DMS53 (cell line): ENCODE data around the gene IGFN1.
"Not testable (repeated sequence)": the region's sequence is repeated elsewhere in the genome, so short reads cannot be mapped to it uniquely, and the experiment has no call there.

Source experiments
- DNase-seq: peaks from one replicate; lab custom pipeline; 2025; lab: John Stamatoyannopoulos, UW

The IGFN1 gene

DNA sequence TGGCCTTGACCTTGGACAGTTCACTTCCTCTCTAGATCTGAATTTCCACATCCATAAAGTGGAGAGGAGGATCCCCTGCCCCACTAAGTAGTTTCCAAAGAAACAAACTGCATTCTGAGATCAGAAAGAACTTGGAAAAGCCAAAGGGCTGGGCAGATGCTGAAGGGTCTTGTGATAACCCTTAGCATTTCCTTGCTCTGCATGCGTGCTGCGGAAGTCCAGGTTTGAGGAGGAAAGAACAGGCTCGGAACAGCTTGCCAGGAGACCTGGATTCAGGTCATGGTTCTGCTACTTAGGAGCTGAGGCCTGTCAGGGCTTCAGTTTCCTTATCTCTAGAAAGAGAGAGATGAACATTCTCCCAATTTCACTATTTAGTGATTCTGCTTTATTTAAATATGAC is 27.2 kb downstream of the IGFN1 start:
- DNase-seq = no peak

DNA sequence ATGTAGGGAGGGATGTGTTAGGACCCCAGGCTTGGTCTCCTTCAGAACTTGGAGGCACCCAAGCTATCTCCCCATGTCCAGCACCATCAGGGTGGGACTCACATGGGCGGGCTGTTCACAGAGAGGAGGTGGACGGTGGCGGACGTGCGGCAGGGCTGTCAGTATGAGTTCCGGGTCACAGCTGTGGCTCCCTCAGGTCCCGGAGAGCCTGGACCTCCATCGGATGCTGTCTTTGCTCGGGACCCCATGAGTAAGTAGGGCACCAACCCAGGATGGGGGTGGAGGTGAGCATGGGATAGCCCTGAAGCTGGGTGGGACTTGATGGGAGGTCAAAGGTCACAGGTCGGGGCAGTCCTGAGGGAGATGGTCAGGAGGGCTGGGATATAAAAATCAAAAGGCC is 27.8 kb downstream of the IGFN1 start:
- no peak for DNase-seq

DNA sequence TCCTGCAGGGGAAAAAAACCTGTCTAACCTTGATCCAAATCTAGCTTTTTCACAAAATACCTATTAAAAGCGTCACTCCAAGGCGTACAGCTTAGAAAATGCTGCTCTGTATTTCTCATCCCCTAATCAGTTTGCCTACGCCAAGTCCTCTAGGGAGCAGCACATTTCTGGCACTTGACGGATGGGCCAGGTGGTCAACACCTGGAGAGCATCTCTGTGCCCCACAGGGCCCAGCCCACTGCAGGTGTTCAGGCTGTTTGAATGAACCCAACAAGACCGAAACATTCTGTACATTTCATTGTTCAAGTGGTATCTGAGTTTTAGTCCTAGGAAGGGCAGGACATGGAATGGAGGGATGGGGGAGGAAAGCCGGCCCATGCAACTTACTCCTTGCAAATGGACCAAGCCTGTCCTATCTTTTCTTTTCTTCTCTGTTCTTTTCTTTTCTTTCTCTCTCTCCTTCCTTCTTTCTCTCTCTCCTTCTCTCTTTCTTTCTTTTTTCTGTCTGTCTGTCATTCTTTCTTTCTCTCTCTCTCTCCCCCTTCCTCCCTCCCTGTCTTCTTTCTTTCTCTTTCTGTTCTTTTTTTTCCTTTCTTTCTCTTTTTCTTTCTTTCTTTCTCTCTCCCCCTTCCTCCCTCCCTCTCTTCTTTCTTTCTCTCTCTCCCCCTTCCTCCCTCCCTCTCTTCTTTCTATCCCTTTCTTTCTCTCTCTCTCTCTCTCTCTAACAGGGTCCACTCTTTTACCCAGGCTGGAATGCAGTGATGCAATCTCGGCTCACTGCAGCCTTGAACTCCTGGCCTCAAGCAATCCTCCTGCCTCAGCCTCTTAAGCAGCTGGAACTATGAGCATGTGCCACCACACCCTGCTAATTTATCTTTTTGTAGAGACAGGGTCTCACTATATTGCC is 29.1 kb downstream of the IGFN1 start:
- DNase-seq = peak; percentile 21

- no peak for DNase-seq
These were observed 29.7 kb downstream of the IGFN1 start for GRCh38 chr1:201220388-201220715.

- no peak for DNase-seq
These were observed 30.7 kb downstream of the IGFN1 start for GRCh38 chr1:201221201-201221846.

DNA sequence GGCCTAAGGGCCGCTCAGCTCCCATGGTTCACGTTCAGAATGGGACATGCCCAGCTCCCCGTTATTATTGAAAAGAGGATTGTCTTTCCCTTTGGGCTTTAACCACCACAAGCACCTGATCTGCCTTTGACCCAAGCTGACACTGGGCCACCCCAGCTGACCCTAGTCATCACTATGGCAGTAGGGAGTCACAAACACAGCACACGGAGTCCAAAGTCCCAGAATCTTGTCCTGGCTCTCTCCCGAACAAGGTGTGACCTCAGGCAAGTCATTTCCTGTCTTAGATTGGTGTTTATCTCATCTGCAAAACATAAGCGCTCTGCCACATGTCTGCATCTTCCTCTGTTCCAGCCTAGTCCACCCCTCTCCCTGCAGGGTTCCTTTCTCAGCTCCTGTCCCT is 31.5 kb downstream of the IGFN1 start:
- DNase-seq = no peak

GRCh38 chr1:201223852-201224665 is 33.4 kb downstream of the IGFN1 start:
- DNase-seq = no peak

DNA sequence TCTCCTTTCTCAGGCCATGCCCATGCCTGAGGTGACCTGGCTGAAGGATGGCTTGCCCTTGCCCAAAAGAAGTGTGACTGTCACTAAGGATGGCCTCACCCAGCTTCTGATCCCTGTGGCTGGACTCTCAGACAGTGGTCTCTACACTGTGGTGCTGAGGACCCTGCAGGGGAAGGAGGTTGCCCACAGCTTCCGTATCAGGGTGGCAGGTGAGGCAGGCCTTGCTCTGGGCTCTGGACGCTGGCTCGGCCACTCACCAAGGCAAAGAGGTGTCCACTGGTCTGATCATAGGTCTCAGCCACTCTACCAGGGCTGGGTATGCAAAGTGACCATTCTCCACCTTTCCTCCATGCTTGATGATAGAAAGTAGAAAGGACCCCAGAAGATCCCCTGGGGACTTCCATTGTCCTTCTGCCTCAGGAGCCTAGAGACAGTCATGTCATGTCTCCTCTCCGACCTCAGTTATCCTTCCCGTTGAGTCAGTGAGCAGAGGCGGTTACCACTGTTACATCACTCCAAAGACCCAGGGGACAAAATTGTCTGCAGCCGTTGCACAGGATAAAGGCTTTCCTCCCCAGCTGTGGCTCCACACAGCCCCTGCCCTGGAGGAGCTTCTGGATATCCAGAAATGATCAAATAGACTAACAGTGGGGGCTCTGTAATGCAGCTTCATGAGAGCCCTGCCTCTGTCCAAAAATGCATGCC is 34.2 kb downstream of the IGFN1 start:
- DNase-seq = no peak

DNA sequence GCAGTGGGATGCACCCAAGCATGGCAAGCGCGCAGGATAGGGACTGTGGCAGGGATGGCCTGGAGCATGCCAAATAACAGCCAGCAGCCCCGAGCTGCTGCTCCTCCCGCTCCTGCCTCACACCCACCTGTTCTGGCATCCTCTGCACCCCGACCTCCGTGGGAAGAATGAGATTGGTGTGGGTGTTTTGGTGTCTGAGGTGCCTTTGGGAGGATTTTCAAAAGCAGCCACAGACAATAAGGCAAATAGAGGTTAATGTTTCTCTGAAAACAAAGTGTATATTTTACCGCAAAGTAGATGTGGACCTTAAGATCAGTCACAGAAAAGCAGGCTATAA is 35.5 kb downstream of the IGFN1 start:
- no peak for DNase-seq

DNA sequence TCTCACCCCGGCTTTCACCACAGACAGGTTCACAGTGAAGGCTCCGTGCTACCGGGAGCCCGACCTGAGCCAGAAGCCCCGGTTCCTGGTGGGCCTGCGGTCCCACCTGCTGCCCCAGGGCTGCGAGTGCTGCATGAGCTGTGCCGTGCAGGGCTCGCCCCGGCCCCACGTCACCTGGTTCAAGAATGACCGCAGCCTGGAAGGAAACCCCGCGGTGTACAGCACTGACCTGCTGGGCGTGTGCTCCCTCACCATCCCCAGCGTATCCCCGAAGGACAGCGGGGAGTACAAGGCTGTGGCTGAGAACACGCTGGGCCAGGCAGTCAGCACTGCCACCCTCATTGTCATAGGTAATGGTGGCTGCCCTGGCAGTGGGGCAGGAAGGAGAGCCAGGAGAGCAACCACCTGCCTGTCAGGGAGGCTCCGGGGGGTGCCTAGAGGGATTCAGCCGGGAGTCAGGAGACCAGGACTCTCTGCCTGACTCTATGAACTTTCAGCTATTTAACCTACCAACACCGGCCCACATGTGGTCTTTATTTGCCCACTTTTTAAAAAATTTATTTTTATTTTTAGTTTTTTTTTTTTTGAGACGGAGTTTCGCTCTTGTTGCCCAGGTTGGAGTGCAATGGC is 36.4 kb downstream of the IGFN1 start:
- DNase-seq = no peak

DNA sequence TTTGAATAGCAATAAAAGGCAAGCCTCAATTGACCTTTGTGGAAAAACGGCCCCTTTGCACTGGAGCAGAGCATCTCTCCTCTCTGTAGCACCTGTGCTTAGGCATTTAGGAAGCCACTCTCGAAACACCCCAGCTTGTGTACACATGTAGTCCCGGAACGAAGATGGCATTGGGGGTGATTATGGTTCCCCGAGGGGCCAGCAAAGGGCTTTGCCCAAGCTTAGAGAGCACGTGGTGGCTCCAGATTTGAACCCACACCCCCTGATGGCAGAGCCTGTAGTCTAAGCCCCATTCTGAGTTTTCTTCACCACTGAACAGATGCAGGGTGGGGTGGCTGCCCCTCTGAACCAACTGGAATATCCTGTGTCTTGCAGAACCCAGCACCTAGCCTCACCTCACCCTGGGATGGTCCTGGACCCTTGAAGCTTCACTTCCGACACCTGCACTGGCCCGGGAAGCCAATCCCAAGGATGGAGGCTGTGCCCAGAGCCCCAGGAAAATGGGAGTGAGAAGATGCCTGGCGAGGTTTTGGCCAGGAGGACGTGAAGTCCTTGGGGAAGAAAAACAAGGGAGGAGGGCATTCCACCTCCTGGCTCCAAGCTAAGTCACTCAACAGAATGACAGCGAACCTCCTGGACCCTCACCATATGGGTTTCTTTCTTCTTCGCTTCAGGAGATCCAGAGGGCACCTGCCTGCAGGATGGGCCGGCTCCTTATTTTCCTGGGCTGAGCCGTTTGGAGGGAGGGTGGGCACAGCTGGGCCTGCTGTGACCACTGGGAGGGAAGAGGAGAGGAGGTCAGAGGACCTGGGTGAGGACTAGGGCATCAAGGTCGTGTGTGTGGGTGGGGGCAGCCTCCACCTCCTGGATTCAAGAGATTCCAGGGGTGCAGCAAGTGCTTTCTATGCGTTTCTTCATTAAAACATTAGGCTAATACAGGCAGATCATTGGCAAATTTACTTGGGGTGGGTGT is 37.7 kb downstream of the IGFN1 start:
- DNase-seq = no peak

DNA sequence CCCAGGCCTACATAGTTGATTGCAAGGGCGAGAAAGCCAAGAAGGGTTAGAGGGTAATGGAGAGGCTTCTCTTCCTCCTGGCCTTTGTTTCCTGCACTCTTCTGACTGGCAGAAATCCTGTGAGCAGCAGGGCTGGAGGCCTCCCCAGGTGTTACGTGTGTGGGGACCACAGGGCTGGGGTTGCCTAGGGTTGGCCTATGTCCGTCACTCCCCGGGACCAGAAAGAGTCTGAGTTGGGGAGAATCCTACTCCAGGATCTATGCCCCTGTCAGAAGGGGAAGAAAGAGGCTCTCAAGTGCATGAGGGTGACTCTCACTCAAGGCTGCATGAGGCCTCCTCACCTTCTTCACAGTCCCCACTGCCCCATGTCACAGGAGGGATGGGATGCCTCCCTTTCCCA is 38.5 kb downstream of the IGFN1 start:
- DNase-seq = no peak

DNA sequence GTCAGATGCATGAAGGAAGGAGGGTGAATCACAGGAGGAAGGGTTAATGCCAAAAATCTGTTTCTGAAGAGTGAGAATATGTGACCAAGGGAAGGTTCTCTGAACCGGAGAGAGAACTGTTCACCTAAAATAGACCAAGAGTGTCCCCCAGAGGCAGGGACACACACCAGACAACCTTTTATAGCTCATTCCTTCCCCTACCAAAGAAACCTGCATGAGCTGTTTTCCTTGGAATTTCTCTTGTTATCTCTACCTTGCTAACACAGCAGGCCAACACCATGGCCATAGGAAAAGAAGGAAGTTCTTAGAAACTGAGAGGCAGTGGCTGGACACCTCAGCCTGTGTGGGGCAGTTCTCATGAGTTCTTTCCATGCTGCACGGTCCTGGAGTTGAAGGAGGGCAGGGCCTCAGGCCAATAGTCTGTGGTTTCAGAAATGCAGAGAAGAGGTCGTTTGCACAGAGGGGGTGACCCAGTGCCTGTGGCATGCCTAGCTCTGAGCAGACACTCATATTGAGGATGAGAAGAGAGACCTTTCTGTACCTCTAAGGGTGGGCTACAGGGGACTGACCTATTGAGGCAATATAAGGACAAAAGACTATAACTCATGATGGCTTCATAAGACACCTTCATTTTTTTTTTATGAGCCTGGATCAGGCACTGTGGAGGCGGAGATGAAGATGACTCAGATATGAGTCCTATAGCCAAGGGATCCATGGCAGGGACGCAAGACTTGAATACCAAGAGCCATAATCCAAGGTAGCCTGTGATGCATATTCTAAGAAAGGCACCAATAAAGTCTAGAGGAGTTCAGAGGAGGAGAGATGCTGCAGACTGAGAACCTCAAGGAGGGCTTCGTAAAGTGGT is 39.4 kb downstream of the IGFN1 start:
- DNase-seq = no peak

DNA sequence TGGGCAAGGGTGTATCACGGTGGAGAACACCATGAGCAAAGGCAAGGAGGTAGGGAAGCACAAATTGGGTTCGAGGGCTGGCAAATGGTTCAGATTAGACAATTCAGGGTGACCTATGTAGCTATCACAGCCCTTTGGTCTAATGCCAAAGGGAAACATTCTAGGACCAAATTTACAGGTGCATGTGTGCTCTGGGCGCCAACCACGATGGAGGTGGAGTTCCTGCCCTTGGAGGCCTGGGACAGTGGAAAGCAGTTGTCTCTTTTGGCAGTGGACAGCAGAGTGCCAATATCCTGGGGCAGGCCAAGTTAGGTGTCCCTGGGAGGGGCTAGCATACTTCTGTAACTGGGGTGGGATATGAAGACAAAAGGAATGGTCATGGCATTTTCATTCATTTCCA is 40.1 kb downstream of the IGFN1 start:
- no peak for DNase-seq

GRCh38 chr1:201239646-201240045 is 49.0 kb downstream of the IGFN1 start:
- not testable (repeated sequence) for DNase-seq

DNA sequence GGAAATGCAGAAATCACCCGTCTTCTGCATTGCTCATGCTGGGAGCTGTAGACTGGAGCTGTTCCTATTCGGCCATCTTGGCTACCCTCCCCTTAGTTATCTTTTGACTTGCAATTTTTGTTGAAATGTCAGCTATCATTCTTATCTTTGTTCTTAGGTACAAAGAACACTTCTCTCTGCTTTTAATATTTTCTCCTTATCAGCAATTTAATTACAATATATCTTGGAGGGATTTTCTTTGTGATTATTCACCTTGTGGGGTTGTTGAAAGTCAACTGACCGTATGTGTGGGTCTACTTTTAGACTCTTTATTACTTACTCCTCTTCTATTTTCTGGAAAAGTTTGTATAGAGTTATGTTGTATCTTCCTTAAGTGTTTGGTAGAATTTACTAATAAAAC is 49.5 kb downstream of the IGFN1 start:
- DNase-seq = no peak

- DNase-seq = no peak
These were observed 51.1 kb downstream of the IGFN1 start for GRCh38 chr1:201241736-201242135.

GRCh38 chr1:201245082-201245481 is 54.5 kb downstream of the IGFN1 start:
- peak; percentile 85 for DNase-seq

DNA sequence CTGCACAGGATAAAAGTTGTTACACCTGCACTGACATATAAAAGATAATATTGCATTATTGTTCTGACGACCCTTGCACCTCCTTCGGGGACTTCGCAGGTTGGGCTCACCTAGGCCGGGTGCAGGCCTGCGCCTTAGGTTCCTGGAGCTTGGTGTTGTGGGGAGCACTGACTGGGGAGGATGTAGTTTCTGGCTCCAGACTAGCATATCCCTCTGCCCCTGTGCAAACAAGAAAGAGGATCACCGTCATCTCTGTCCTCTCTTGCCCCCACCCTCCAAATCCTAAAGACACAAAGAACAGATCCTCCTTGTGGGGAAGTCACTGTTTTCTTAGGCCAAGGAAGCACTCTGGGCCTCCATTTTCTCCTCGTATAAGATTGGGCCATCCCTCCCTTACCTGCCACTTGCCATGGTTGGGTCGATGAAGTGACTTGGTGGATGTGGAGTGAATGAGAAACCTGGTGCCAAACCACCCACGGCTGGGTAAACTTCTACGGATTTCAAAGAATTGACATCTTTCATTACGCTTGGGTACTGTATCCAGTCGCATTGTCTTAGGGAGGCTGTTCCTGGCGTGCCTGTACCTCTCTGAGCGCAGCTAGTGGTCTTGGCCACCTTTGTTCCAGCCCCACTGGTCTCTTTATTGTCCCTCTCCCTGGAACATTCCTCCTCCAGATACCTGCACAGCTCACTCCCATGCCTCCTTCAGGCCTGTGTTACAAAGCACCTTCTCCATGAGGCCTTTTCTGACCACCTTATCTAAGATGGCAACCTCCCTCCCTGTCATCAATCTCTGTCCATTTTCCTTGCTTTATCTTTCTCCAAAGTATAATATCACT is 58.3 kb downstream of the IGFN1 start:
- no peak for DNase-seq
